K562 (cell line): Measurements from ENCODE around the gene GUCA2B.

Experiments used
- EGR1 ChIP-seq: fragments of 450-650 bp; conservative IDR thresholded peaks from 2 replicates; pipeline ENCODE4 v1.6.1; 2017; ENCODE audit warnings: mild to moderate bottlenecking
- ELK1 ChIP-seq: sonication (generic); formaldehyde crosslinking; IDR thresholded peaks from 2 replicates; pipeline ENCODE4 v1.8.1; 2022; ENCODE audit warnings: missing genetic modification reagents
- GATAD2A ChIP-seq: fragments of 450-650 bp; IDR thresholded peaks from 2 replicates; pipeline ENCODE4 v1.6.1; 2017
- HDAC3 ChIP-seq: fragments of 450-650 bp; IDR thresholded peaks from 2 replicates; pipeline ENCODE4 v1.6.1; 2018; ENCODE audit warnings: borderline replicate concordance, mild to moderate bottlenecking, moderate library complexity; ENCODE audit not compliant: partially characterized antibody
- RBFOX2 ChIP-seq: fragments of 200-400 bp; formaldehyde crosslinking; IDR thresholded peaks from 2 replicates; pipeline ENCODE4 v1.6.1; 2017; ENCODE audit warnings: low read depth, mild to moderate bottlenecking, low read length, moderate library complexity
- USF2 ChIP-seq: sonication (generic); formaldehyde crosslinking; IDR thresholded peaks from 2 replicates; pipeline ENCODE4 v1.5.0; 2020; ENCODE audit warnings: missing genetic modification reagents
- ZBTB11 ChIP-seq, 3 experiments: fragments of 200-800 bp in 1 of 3; fragments of 250-450 bp in 1 of 3; fragments of 450-650 bp in 1 of 3; sonication (Bioruptor Pico) in 1 of 3; sonication (Bioruptor generic) in 1 of 3; formaldehyde crosslinking in 1 of 3; IDR thresholded peaks; 2 replicates each; pipeline versions ENCODE4 v1.6.1 to v1.8.0; 2016 to 2022; ENCODE audit warnings: mild to moderate bottlenecking in 2 of 3, missing genetic modification characterization in 2 of 3, missing compliant biosample characterization in 1 of 3, moderate library complexity in 1 of 3
- ZNF143 ChIP-seq: sonication (generic); formaldehyde crosslinking; IDR thresholded peaks from 2 replicates; pipeline ENCODE4 v1.9.0; 2022; ENCODE audit warnings: mild to moderate bottlenecking, missing genetic modification reagents
- ZNF444 ChIP-seq: fragments of 250-450 bp; sonication (Bioruptor Pico); IDR thresholded peaks from 2 replicates; pipeline ENCODE4 v1.4.0; 2020; ENCODE audit warnings: mild to moderate bottlenecking, moderate library complexity

- TF ChIP-seq ZBTB11 (CRISPR knock-in tag; IDR thresholded peaks at IDR 0.05): no peak
- no peak for TF ChIP-seq ZNF444 (CRISPR knock-in tag)
- no peak for TF ChIP-seq HDAC3
- no peak for TF ChIP-seq ZNF143
- TF ChIP-seq GATAD2A: no peak
- TF ChIP-seq ELK1: no peak
- no peak for TF ChIP-seq USF2 (CRISPR knock-in tag)
- TF ChIP-seq EGR1: no peak
- no peak for TF ChIP-seq RBFOX2
Observed at GRCh38 chr1:42198251-42198650, 45.0 kb downstream of the GUCA2B start.
